Smooth muscle cell (in vitro differentiated cells): ENCODE results near the gene TET1. TPM values are rescaled to one million over a fixed set of nuclear protein-coding genes. Genes with fewer than 3 reads are reported as not detected.

Experiments used
- DNase-seq: peaks from one replicate; lab custom pipeline; 2025; ENCODE audit not compliant: unreplicated experiment; lab: John Stamatoyannopoulos, UW
- H2AFZ ChIP-seq: fragments of 200-600 bp; sonication (generic); 2 replicates; pipeline ENCODE4 v1.6.0; 2016; ENCODE audit warnings: antibody characterized with exemption, low read depth, mild to moderate bottlenecking
- H3F3A ChIP-seq: fragments of 200-600 bp; sonication (generic); 2 replicates; pipeline ENCODE4 v1.6.0; 2017; ENCODE audit warnings: antibody characterized with exemption, low read depth
- H3K27ac ChIP-seq: fragments of 200-600 bp; sonication (generic); 2 replicates; pipeline ENCODE4 v1.5.1; 2016; ENCODE audit warnings: low read depth, mild to moderate bottlenecking
- H3K27me3 ChIP-seq: fragments of 200-600 bp; sonication (generic); 2 replicates; pipeline ENCODE4 v1.6.1; 2016; ENCODE audit warnings: low read depth, mild to moderate bottlenecking
- H3K36me3 ChIP-seq: fragments of 200-600 bp; sonication (generic); 2 replicates; pipeline ENCODE4 v1.5.1; 2016; ENCODE audit warnings: low read depth
- H3K4me1 ChIP-seq: fragments of 200-600 bp; sonication (generic); 2 replicates; pipeline ENCODE4 v1.5.1; 2016; ENCODE audit warnings: low read depth
- H3K4me2 ChIP-seq: fragments of 200-600 bp; sonication (generic); 2 replicates; pipeline ENCODE4 v1.6.0; 2016; ENCODE audit warnings: mild to moderate bottlenecking
- H3K4me3 ChIP-seq: fragments of 200-600 bp; sonication (generic); 2 replicates; pipeline ENCODE4 v1.5.1; 2016; ENCODE audit warnings: mild to moderate bottlenecking
- H3K79me2 ChIP-seq: fragments of 200-600 bp; sonication (generic); 2 replicates; pipeline ENCODE4 v1.6.0; 2016; ENCODE audit warnings: low read depth, mild to moderate bottlenecking
- H3K9ac ChIP-seq: fragments of 200-600 bp; sonication (generic); 2 replicates; pipeline ENCODE4 v1.6.0; 2016; ENCODE audit warnings: low read depth
- H3K9me3 ChIP-seq: fragments of 200-600 bp; sonication (generic); replicated peaks from 2 replicates; pipeline ENCODE4 v1.5.1; 2016; ENCODE audit warnings: low read depth
- H4K20me1 ChIP-seq: fragments of 200-600 bp; sonication (generic); 2 replicates; pipeline ENCODE4 v1.6.0; 2016; ENCODE audit warnings: low read depth
- WGBS: methylation state at CpG from one replicate; pipeline ENCODE4 v1.1.7; 2016; ENCODE audit warnings: low lambda C conversion rate; 5-methylcytosine and 5-hydroxymethylcytosine counted together
- polyA plus RNA-seq: library from polyadenylated mRNA; unstranded; fragments of >200 nt; fragmentation: Nextera tagmentation; extraction: Ambion mirVana; gene quantifications from 2 replicates; pipeline ENCODE4 v1.2.1, GENCODE V29; 2016
- total RNA-seq: library from RNA; depleted of rRNA; stranded (reverse); fragments of >200 nt; gene quantifications from 2 replicates; pipeline ENCODE4 v1.2.3, GENCODE V29; 2014
- TF ChIP-seq, protein P1 (sequence below): fragments of 200-600 bp; sonication (generic); IDR thresholded peaks from 2 replicates; pipeline ENCODE4 v1.5.1; 2017; ENCODE audit warnings: borderline replicate concordance, mild to moderate bottlenecking, antibody characterized with exemption; ENCODE audit not compliant: insufficient read depth, poor library complexity, severe bottlenecking

The TET1 gene
- total and polyA plus RNA-seq, 2 experiments from 2014 or later, result 2.5 to 15.3 TPM

DNA sequence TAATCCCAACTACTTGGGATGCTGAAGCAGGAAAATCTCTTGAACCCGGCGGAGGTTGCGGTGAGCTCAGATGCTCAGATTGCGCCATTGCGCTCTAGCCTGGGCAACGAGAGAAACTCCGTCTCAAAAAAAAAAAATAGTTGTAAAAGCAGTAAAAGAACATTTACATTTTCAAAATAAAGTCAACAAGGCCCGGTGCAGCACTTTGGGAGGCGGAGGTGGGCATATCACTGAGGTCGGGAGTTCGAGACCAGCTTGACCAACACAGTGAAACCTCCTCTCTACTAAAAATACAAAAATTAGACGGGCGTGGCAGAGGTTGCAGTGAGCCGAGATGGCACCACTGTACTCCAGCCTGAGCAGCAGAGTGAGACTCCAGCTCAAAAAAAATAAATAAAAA is 164.9 kb downstream of the TET1 start:
- Histone ChIP-seq H4K20me1 (peaks cover 40% of the 10 kb centered on the region), H3K4me2 (no peak overlapping the region), H3K4me3 (no peak overlapping the region), H3K9ac (no peak overlapping the region), H2AFZ (no peak overlapping the region), H3K79me2 (peaks cover 75% of the 10 kb centered on the region), H3K4me1 (peaks cover 11% of the 10 kb centered on the region), H3K36me3 (no peaks in the 10 kb centered on the region), H3K27ac (no peak overlapping the region), H3F3A (no peaks in the 10 kb centered on the region), H3K27me3 (no peaks in the 10 kb centered on the region), H3K9me3 (no peaks in the 10 kb centered on the region)
- 94% methylated on average over 14 of the region's 14 CpGs for WGBS
- DNase-seq, result no peak
- TF ChIP-seq, protein P1, sequence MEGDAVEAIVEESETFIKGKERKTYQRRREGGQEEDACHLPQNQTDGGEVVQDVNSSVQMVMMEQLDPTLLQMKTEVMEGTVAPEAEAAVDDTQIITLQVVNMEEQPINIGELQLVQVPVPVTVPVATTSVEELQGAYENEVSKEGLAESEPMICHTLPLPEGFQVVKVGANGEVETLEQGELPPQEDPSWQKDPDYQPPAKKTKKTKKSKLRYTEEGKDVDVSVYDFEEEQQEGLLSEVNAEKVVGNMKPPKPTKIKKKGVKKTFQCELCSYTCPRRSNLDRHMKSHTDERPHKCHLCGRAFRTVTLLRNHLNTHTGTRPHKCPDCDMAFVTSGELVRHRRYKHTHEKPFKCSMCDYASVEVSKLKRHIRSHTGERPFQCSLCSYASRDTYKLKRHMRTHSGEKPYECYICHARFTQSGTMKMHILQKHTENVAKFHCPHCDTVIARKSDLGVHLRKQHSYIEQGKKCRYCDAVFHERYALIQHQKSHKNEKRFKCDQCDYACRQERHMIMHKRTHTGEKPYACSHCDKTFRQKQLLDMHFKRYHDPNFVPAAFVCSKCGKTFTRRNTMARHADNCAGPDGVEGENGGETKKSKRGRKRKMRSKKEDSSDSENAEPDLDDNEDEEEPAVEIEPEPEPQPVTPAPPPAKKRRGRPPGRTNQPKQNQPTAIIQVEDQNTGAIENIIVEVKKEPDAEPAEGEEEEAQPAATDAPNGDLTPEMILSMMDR, result no peak

DNA sequence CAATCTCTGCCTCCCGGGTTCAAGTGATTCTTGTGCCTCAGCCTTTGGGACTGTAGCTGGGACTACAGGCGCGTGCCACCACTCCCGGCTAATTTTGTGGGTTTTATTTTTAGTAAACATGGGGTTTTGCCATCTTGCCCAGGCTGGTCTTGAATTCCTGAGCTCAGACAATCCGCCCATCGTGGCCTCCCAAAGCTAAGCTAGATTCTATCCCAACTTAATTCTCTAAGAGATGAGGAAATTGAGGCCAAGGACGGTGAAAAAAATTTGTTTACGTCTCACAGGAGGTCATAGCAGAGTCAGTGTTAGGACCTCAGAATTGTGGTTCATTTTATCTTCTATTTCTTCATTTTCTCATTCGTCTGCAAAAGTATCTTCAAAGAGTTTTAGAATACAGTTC is 167.0 kb downstream of the TET1 start:
- DNase-seq, result no peak
- H3K27ac ChIP-seq, result no peak overlapping the region
- H3K9me3 ChIP-seq, result no peaks in the 10 kb centered on the region
- 68% methylated on average over 9 of the region's 9 CpGs for WGBS
- no peak overlapping the region for H3K4me2 ChIP-seq
- H3K4me3 ChIP-seq, result no peak overlapping the region
- TF ChIP-seq, protein P1, result no peak
- H4K20me1 ChIP-seq, result peaks cover 62% of the 10 kb centered on the region
- no peaks in the 10 kb centered on the region for H3K27me3 ChIP-seq
- H3K36me3 ChIP-seq, result no peaks in the 10 kb centered on the region
- H3F3A ChIP-seq, result no peaks in the 10 kb centered on the region
- H3K4me1 ChIP-seq, result peaks cover 7% of the 10 kb centered on the region
- H3K79me2 ChIP-seq, result peaks cover 82% of the 10 kb centered on the region
- no peak overlapping the region for H2AFZ ChIP-seq
- H3K9ac ChIP-seq, result no peak overlapping the region

DNA sequence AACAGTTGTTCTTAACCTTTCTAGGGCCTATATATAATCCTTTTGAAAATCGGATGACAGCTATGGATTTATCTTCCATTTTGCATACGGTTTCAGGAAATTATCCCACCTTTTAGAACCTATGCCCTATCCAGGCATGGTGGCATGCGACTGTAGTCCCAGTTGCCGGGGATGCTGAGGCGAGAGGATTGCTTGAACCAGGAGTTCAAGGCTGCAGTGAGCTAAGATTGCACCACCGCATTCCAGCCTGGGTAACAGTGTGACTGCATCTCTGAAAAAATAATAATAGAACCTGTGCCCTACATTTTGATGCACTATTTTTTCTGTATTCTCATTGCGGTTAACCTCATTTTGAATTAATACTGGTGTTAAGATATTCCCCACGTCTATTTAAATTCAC is 172.5 kb downstream of the TET1 start:
- Histone ChIP-seq H4K20me1 (peaks cover 94% of the 10 kb centered on the region), H3K27ac (no peak overlapping the region), H2AFZ (no peak overlapping the region), H3K36me3 (peaks cover 16% of the 10 kb centered on the region), H3K79me2 (peaks cover 75% of the 10 kb centered on the region), H3K4me3 (no peak overlapping the region), H3F3A (no peaks in the 10 kb centered on the region), H3K4me2 (no peak overlapping the region), H3K9ac (no peak overlapping the region), H3K9me3 (no peaks in the 10 kb centered on the region), H3K27me3 (no peaks in the 10 kb centered on the region), H3K4me1 (no peaks in the 10 kb centered on the region)
- no peak for DNase-seq
- 96% methylated on average over 8 of the region's 8 CpGs for WGBS
- TF ChIP-seq, protein P1, result no peak

DNA sequence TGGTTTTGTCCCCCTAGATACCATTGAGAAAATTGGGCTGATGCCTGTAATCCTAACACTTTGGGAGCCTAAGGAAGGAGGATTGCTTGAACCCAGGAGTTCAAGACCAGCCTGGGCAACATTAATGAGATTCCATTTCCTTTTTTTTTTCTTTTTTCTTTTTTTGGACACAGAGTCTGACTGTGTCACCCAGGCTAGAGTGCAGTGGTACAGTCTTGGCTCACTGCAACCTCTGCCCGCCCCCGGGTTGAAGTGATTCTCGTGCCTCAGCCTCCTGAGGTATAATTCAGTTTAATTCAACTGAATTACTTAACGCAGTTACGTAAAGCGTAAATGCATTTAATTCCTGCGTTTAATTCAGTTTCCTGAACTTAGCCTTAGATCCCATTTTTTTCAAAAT is 174.2 kb downstream of the TET1 start:
- no peak overlapping the region for H3K27ac ChIP-seq
- H4K20me1 ChIP-seq, result peaks cover 93% of the 10 kb centered on the region
- TF ChIP-seq, protein P1, result no peak
- DNase-seq, result no peak
- peaks cover 22% of the 10 kb centered on the region for H3K36me3 ChIP-seq
- H3K4me1 ChIP-seq, result no peaks in the 10 kb centered on the region
- no peak overlapping the region for H3K9ac ChIP-seq
- no peak overlapping the region for H3K4me2 ChIP-seq
- H2AFZ ChIP-seq, result no peak overlapping the region
- H3K4me3 ChIP-seq, result no peak overlapping the region
- no peaks in the 10 kb centered on the region for H3K9me3 ChIP-seq
- peaks cover 64% of the 10 kb centered on the region for H3K79me2 ChIP-seq
- H3K27me3 ChIP-seq, result no peaks in the 10 kb centered on the region
- 99% methylated on average over 7 of the region's 7 CpGs for WGBS
- no peaks in the 10 kb centered on the region for H3F3A ChIP-seq
